IgD-negative memory B cell (primary cell): ENCODE measurements around the gene SPATA6L. TPM values are rescaled to one million over a fixed set of nuclear protein-coding genes. Genes with fewer than 3 reads are reported as not detected.
"Not testable (repeated sequence)": the region's sequence is repeated elsewhere in the genome, so short reads cannot be mapped to it uniquely, and the experiment has no call there.

Source experiments
- H3K27ac Mint-ChIP-seq, 3 donors: one replicate each; pipeline ENCODE4 v1.8.0; 2020 to 2022; ENCODE audit warnings: mild to moderate bottlenecking in 3 of 3, mixed read lengths in 3 of 3, moderate library complexity in 1 of 3
- H3K27me3 Mint-ChIP-seq: one replicate; pipeline ENCODE4 v1.8.0; 2021; ENCODE audit warnings: mixed read lengths
- H3K36me3 Mint-ChIP-seq: one replicate; pipeline ENCODE4 v1.8.0; 2020; ENCODE audit warnings: mild to moderate bottlenecking, mixed read lengths
- H3K4me1 Mint-ChIP-seq, 3 donors: one replicate each; pipeline ENCODE4 v1.8.0; 2020 to 2022; ENCODE audit warnings: mixed read lengths in 3 of 3, mild to moderate bottlenecking in 1 of 3
- H3K4me3 Mint-ChIP-seq, 4 donors: one replicate each; pipeline ENCODE4 v1.8.0; 2020 to 2022; ENCODE audit warnings: mild to moderate bottlenecking in 4 of 4, mixed read lengths in 4 of 4, moderate library complexity in 3 of 4
- H3K9me3 Mint-ChIP-seq, 3 donors: one replicate each; pipeline ENCODE4 v1.8.0; 2020 to 2021; ENCODE audit warnings: mixed read lengths in 3 of 3, mild to moderate bottlenecking in 1 of 3
- polyA plus RNA-seq: library from polyadenylated mRNA; unstranded; fragments of 300-500 nt; fragmentation: Illumina TruSeq; gene quantifications from one replicate; pipeline ENCODE4 v1.2.3, GENCODE V29; 2021

SPATA6L gene
- polyA plus RNA-seq, 1 donor from 2014 or later, result not detected

GRCh38 chr9:4638968-4639367 is 27.3 kb downstream of the SPATA6L start:
- H3K4me1 Mint-ChIP-seq, result no peaks in the 10 kb centered on the region
- no peak overlapping the region for H3K4me3 Mint-ChIP-seq
- H3K27ac Mint-ChIP-seq, result no peak overlapping the region
- no peaks in the 10 kb centered on the region for H3K36me3 Mint-ChIP-seq
- H3K9me3 Mint-ChIP-seq, result no peaks in the 10 kb centered on the region
- peaks cover 6% of the 10 kb centered on the region for H3K27me3 Mint-ChIP-seq

GRCh38 chr9:4630836-4631235 is 35.4 kb downstream of the SPATA6L start:
- H3K36me3 Mint-ChIP-seq, result no peaks in the 10 kb centered on the region
- no peak overlapping the region for H3K4me3 Mint-ChIP-seq
- H3K27ac Mint-ChIP-seq, result no peak overlapping the region
- no peaks in the 10 kb centered on the region for H3K4me1 Mint-ChIP-seq
- no peaks in the 10 kb centered on the region for H3K9me3 Mint-ChIP-seq
- no peaks in the 10 kb centered on the region for H3K27me3 Mint-ChIP-seq

GRCh38 chr9:4622016-4622415 is 44.3 kb downstream of the SPATA6L start:
- peaks cover 6% of the 10 kb centered on the region for H3K27me3 Mint-ChIP-seq

GRCh38 chr9:4620881-4621555 is 45.3 kb downstream of the SPATA6L start:
- Mint-ChIP-seq H3K27me3 (peaks cover 6% of the 10 kb centered on the region), H3K9me3 (no peaks in the 10 kb centered on the region), H3K4me3 (no peak overlapping the region), H3K27ac (peak overlapping the region in 1 of 3 donors; percentile 32), H3K4me1 (peaks cover 0 to 4% (median 0%) of the 10 kb centered on the region in 3 donors), H3K36me3 (no peaks in the 10 kb centered on the region)

More at GRCh38 chr9:4622016-4622415, 44.3 kb downstream of the SPATA6L start:
- Mint-ChIP-seq H3K9me3 (no peaks in the 10 kb centered on the region), H3K27ac (no peak overlapping the region), H3K4me1 (peaks cover 0 to 4% (median 0%) of the 10 kb centered on the region in 3 donors), H3K4me3 (peak overlapping the region in 1 of 4 donors; percentile 27), H3K36me3 (no peaks in the 10 kb centered on the region)

GRCh38 chr9:4620057-4620765 is 46.1 kb downstream of the SPATA6L start:
- Mint-ChIP-seq H3K27ac (peak overlapping the region in 1 of 3 donors; percentile 32), H3K36me3 (no peaks in the 10 kb centered on the region), H3K27me3 (peaks cover 6% of the 10 kb centered on the region), H3K9me3 (no peaks in the 10 kb centered on the region), H3K4me3 (no peak overlapping the region), H3K4me1 (peaks cover 0 to 4% (median 0%) of the 10 kb centered on the region in 3 donors)

GRCh38 chr9:4618700-4619099 is 47.6 kb downstream of the SPATA6L start:
- Mint-ChIP-seq H3K36me3 (no peaks in the 10 kb centered on the region), H3K4me1 (peaks cover 0 to 4% (median 0%) of the 10 kb centered on the region in 3 donors), H3K27me3 (peaks cover 6% of the 10 kb centered on the region), H3K4me3 (no peak overlapping the region), H3K9me3 (no peaks in the 10 kb centered on the region), H3K27ac (no peak overlapping the region)

GRCh38 chr9:4617752-4618151 is 48.5 kb downstream of the SPATA6L start:
- no peak overlapping the region for H3K4me3 Mint-ChIP-seq
- H3K9me3 Mint-ChIP-seq, result no peaks in the 10 kb centered on the region
- peaks cover 6% of the 10 kb centered on the region for H3K27me3 Mint-ChIP-seq
- peaks cover 0 to 4% (median 0%) of the 10 kb centered on the region in 3 donors for H3K4me1 Mint-ChIP-seq
- H3K27ac Mint-ChIP-seq, result no peak overlapping the region
- no peaks in the 10 kb centered on the region for H3K36me3 Mint-ChIP-seq

GRCh38 chr9:4615778-4616177 is 50.5 kb downstream of the SPATA6L start:
- no peaks in the 10 kb centered on the region for H3K36me3 Mint-ChIP-seq
- peaks cover 6% of the 10 kb centered on the region for H3K27me3 Mint-ChIP-seq

GRCh38 chr9:4615251-4615650 is 51.0 kb downstream of the SPATA6L start:
- Mint-ChIP-seq H3K4me1 (peaks cover 0 to 3% (median 0%) of the 10 kb centered on the region in 3 donors), H3K36me3 (no peaks in the 10 kb centered on the region), H3K4me3 (no peak overlapping the region), H3K27ac (peak overlapping the region in 1 of 3 donors; percentile 16), H3K9me3 (no peaks in the 10 kb centered on the region), H3K27me3 (peaks cover 2% of the 10 kb centered on the region)

More at GRCh38 chr9:4615778-4616177, 50.5 kb downstream of the SPATA6L start:
- peaks cover 0 to 4% (median 0%) of the 10 kb centered on the region in 3 donors for H3K4me1 Mint-ChIP-seq
- H3K9me3 Mint-ChIP-seq, result no peaks in the 10 kb centered on the region
- H3K4me3 Mint-ChIP-seq, result no peak overlapping the region
- H3K27ac Mint-ChIP-seq, result no peak overlapping the region

GRCh38 chr9:4614627-4615026 is 51.7 kb downstream of the SPATA6L start:
- peak overlapping the region in 1 of 3 donors; percentile 16 for H3K27ac Mint-ChIP-seq
- H3K36me3 Mint-ChIP-seq, result no peaks in the 10 kb centered on the region
- peaks cover 2% of the 10 kb centered on the region for H3K27me3 Mint-ChIP-seq
- H3K4me1 Mint-ChIP-seq, result no peaks in the 10 kb centered on the region
- no peaks in the 10 kb centered on the region for H3K9me3 Mint-ChIP-seq
- H3K4me3 Mint-ChIP-seq, result no peak overlapping the region

GRCh38 chr9:4606033-4606432 is 60.2 kb downstream of the SPATA6L start:
- not testable (repeated sequence) for H3K4me3 Mint-ChIP-seq, H3K36me3 Mint-ChIP-seq, H3K4me1 Mint-ChIP-seq, H3K27me3 Mint-ChIP-seq, H3K27ac Mint-ChIP-seq, H3K9me3 Mint-ChIP-seq

- Mint-ChIP-seq H3K36me3 (peaks cover 2% of the 10 kb centered on the region), H3K27ac (no peak overlapping the region), H3K4me3 (no peak overlapping the region), H3K27me3 (peaks cover 8% of the 10 kb centered on the region), H3K4me1 (peaks cover 0 to 5% (median 5%) of the 10 kb centered on the region in 3 donors), H3K9me3 (no peaks in the 10 kb centered on the region)
Measured at GRCh38 chr9:4604678-4605095, 61.6 kb downstream of the SPATA6L start.

GRCh38 chr9:4603830-4604229 is 62.5 kb downstream of the SPATA6L start:
- Mint-ChIP-seq H3K4me3 (no peak overlapping the region), H3K9me3 (no peaks in the 10 kb centered on the region), H3K4me1 (peaks cover 0 to 5% (median 5%) of the 10 kb centered on the region in 3 donors), H3K27me3 (peaks cover 8% of the 10 kb centered on the region), H3K27ac (no peak overlapping the region), H3K36me3 (peaks cover 2% of the 10 kb centered on the region)

GRCh38 chr9:4600368-4600767 is 65.9 kb downstream of the SPATA6L start:
- peak overlapping the region in 1 of 3 donors; percentile 18 for H3K27ac Mint-ChIP-seq
- H3K4me1 Mint-ChIP-seq, result peaks cover 6 to 12% (median 9%) of the 10 kb centered on the region in 3 donors
- H3K36me3 Mint-ChIP-seq, result peaks cover 2% of the 10 kb centered on the region
- H3K4me3 Mint-ChIP-seq, result no peak overlapping the region
- peaks cover 8% of the 10 kb centered on the region for H3K27me3 Mint-ChIP-seq
- no peaks in the 10 kb centered on the region for H3K9me3 Mint-ChIP-seq

- H3K27ac Mint-ChIP-seq, result peak overlapping the region in 1 of 3 donors; percentile 34
Measured at GRCh38 chr9:4596165-4596922, 69.9 kb downstream of the SPATA6L start.

More at GRCh38 chr9:4596165-4596922, 69.9 kb downstream of the SPATA6L start:
- Mint-ChIP-seq H3K36me3 (peaks cover 2% of the 10 kb centered on the region), H3K4me1 (peaks cover 6 to 12% (median 7%) of the 10 kb centered on the region in 3 donors), H3K9me3 (no peaks in the 10 kb centered on the region), H3K4me3 (no peak overlapping the region), H3K27me3 (peaks cover 3% of the 10 kb centered on the region)
